Keratinocyte (primary cell): Measurements from ENCODE around the gene KCNG2.
"Not testable (repeated sequence)": the region's sequence is repeated elsewhere in the genome, so short reads cannot be mapped to it uniquely, and the experiment has no call there.

ENCODE experiments used
- CTCF ChIP-seq, 3 experiments: IDR thresholded peaks in 1 of 3; conservative IDR thresholded peaks in 1 of 3; optimal IDR thresholded peaks in 1 of 3; 2 replicates in 2 of 3; 3 replicates in 1 of 3; pipeline versions ENCODE3 to v1.5.1; 2011; ENCODE audit warnings: low read length in 3 of 3, mild to moderate bottlenecking in 3 of 3, moderate library complexity in 2 of 3, control low read depth in 1 of 3, inconsistent platforms in 1 of 3; ENCODE audit not compliant: insufficient read depth in 2 of 3; ENCODE audit errors: extremely low read depth in 1 of 3
- EZH2 ChIP-seq: IDR thresholded peaks from one replicate; pipeline ENCODE4 v1.6.1; 2012; ENCODE audit warnings: inconsistent platforms, mild to moderate bottlenecking, low read length, moderate library complexity

DNA sequence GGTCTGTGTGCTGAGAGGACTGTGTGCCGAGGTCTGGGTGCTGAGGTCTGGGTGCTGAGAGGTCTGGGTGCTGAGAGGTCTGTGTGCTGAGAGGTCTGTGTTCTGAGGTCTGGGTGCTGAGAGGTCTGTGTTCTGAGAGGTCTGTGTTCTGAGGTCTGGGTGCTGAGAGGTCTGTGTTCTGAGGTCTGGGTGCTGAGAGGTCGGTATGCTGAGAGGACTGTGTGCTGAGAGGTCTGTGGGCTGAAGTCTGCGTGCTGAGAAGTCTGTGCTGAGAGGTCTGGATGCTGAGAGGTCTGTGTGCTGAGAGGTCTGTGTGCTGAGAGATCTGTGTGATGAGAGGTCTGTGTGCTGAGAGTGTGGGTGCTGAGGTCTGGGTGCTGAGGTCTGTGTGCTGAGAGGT lies 68.2 kb downstream of the KCNG2 start:
- TF ChIP-seq CTCF (optimal IDR thresholded peaks at IDR 0.05 in 1 of 3, IDR thresholded peaks at IDR 0.05 in 1 of 3, conservative IDR thresholded peaks at IDR 0.05 in 1 of 3; ENCODE audit: extremely low read depth in 1 of 3, insufficient read depth in 2 of 3, low read length in 3 of 3); EZH2: not testable (repeated sequence)
